IPS-11a (cell line): ENCODE measurements around the gene MAP2K1.
"Not testable (repeated sequence)": the region's sequence is repeated elsewhere in the genome, so short reads cannot be mapped to it uniquely, and the experiment has no call there.

Experiments used
- H3K4me3 ChIP-seq: one replicate; pipeline ENCODE4 v1.5.1; 2013; ENCODE audit warnings: low read depth, low read length, control low read depth

Gene MAP2K1

GRCh38 chr15:66474135-66474534, 87.4 kb downstream of the MAP2K1 start:
- no peak overlapping the region for H3K4me3 ChIP-seq

- no peak overlapping the region for H3K4me3 ChIP-seq
Measured at GRCh38 chr15:66474963-66475362, 88.3 kb downstream of the MAP2K1 start.

- H3K4me3 ChIP-seq = no peak overlapping the region
Measured at GRCh38 chr15:66476535-66476934, 89.8 kb downstream of the MAP2K1 start.

- no peak overlapping the region for H3K4me3 ChIP-seq
Measured at GRCh38 chr15:66477011-66477410, 90.3 kb downstream of the MAP2K1 start.

GRCh38 chr15:66480267-66480666, 93.6 kb downstream of the MAP2K1 start:
- H3K4me3 ChIP-seq = no peak overlapping the region

GRCh38 chr15:66481107-66481856, 94.6 kb downstream of the MAP2K1 start:
- no peak overlapping the region for H3K4me3 ChIP-seq

- no peak overlapping the region for H3K4me3 ChIP-seq
Measured at GRCh38 chr15:66482539-66482938, 95.8 kb downstream of the MAP2K1 start.

- H3K4me3 ChIP-seq = no peak overlapping the region
Measured at GRCh38 chr15:66483131-66483566, 96.4 kb downstream of the MAP2K1 start.

- no peak overlapping the region for H3K4me3 ChIP-seq
Measured at GRCh38 chr15:66484539-66485112, 97.9 kb downstream of the MAP2K1 start.

GRCh38 chr15:66486887-66487286, 100.2 kb downstream of the MAP2K1 start:
- H3K4me3 ChIP-seq = no peak overlapping the region

- H3K4me3 ChIP-seq = no peak overlapping the region
Measured at GRCh38 chr15:66488525-66488924, 101.8 kb downstream of the MAP2K1 start.

- no peak overlapping the region for H3K4me3 ChIP-seq
Measured at GRCh38 chr15:66489179-66489791, 102.6 kb downstream of the MAP2K1 start.

- H3K4me3 ChIP-seq = no peak overlapping the region
Measured at GRCh38 chr15:66491846-66492245, 105.1 kb downstream of the MAP2K1 start.

GRCh38 chr15:66494262-66494661, 107.5 kb downstream of the MAP2K1 start:
- no peak overlapping the region for H3K4me3 ChIP-seq

GRCh38 chr15:66496951-66497501, 110.3 kb downstream of the MAP2K1 start:
- H3K4me3 ChIP-seq = peak overlapping the region; percentile 83

- H3K4me3 ChIP-seq = peak within 1 kb of the TSS; percentile 83
Measured at GRCh38 chr15:66497502-66498455, 111.1 kb downstream of the MAP2K1 start, which contains the start of gene SNAPC5. Gene SNAPC5 (minus strand): TSS chr15:66497762. CDS start chr15:66497731, 31 bp downstream.

GRCh38 chr15:66498501-66499386, 112.0 kb downstream of the MAP2K1 start:
- no peak overlapping the region for H3K4me3 ChIP-seq

- not testable (repeated sequence) for H3K4me3 ChIP-seq
Measured at GRCh38 chr15:66500346-66500745, 113.6 kb downstream of the MAP2K1 start.

- peak overlapping the region; percentile 100 for H3K4me3 ChIP-seq
Measured at GRCh38 chr15:66502491-66502890, 115.8 kb downstream of the MAP2K1 start.
